Measurements from ENCODE around the gene TRIM65. TPM values are rescaled to one million over a fixed set of nuclear protein-coding genes. Genes with fewer than 3 reads are reported as not detected.

Gene TRIM65
- total and polyA plus RNA-seq, 2 experiments from 2014 or later: 13.8 to 54.0 TPM

GRCh38 chr17:75849279-75849646, 47.5 kb downstream of the TRIM65 start:
- Histone ChIP-seq H3K36me3 (ENCODE audit: insufficient read depth) (peaks cover 15% of the 10 kb centered on the region; the same call in 1 of the 2 replicates), H3K4me3 (no peak overlapping the region), H3K27ac (ENCODE audit: low read depth) (peak overlapping the region; percentile 80), H3K4me1 (ENCODE audit: insufficient read depth) (peaks cover 12% of the 10 kb centered on the region), H4K20me1 (replicated peaks; ENCODE audit: insufficient read depth) (0 out of 2 replicates have a peak, but pooled peaks cover 6% of the 10 kb centered on the region), H3F3A (replicated peaks; ENCODE audit: low read depth) (peaks cover 17% of the 10 kb centered on the region), H3K9me2 (ENCODE audit: insufficient read depth) (no peaks in the 10 kb centered on the region), H2AFZ (no peak overlapping the region), H3K27me3 (ENCODE audit: insufficient read depth) (no peaks in the 10 kb centered on the region), H3K79me2 (replicated peaks; ENCODE audit: insufficient read depth) (peaks cover 14% of the 10 kb centered on the region), H3K4me2 (no peak overlapping the region)
- H3K27me3 Mint-ChIP-seq (ENCODE audit: insufficient read depth, low read depth, poor library complexity): peaks cover 12% of the 10 kb centered on the region
- H3K4me1 Mint-ChIP-seq: peaks cover 17% of the 10 kb centered on the region
- DNase-seq (ENCODE audit: low spot score): no peak
- ATAC-seq: no peak
- H3K36me3 Mint-ChIP-seq (ENCODE audit: low read depth): peaks cover 57% of the 10 kb centered on the region
- H3K9me3 Mint-ChIP-seq: no peaks in the 10 kb centered on the region
- no peak overlapping the region for H3K27ac Mint-ChIP-seq
- no peak for TF ChIP-seq CREB1 (CRISPR knock-in tag; IDR thresholded peaks at IDR 0.05; ENCODE audit: low read depth)
- no peak for TF ChIP-seq ETS1 (IDR thresholded peaks at IDR 0.05)
- TF ChIP-seq, protein P1, sequence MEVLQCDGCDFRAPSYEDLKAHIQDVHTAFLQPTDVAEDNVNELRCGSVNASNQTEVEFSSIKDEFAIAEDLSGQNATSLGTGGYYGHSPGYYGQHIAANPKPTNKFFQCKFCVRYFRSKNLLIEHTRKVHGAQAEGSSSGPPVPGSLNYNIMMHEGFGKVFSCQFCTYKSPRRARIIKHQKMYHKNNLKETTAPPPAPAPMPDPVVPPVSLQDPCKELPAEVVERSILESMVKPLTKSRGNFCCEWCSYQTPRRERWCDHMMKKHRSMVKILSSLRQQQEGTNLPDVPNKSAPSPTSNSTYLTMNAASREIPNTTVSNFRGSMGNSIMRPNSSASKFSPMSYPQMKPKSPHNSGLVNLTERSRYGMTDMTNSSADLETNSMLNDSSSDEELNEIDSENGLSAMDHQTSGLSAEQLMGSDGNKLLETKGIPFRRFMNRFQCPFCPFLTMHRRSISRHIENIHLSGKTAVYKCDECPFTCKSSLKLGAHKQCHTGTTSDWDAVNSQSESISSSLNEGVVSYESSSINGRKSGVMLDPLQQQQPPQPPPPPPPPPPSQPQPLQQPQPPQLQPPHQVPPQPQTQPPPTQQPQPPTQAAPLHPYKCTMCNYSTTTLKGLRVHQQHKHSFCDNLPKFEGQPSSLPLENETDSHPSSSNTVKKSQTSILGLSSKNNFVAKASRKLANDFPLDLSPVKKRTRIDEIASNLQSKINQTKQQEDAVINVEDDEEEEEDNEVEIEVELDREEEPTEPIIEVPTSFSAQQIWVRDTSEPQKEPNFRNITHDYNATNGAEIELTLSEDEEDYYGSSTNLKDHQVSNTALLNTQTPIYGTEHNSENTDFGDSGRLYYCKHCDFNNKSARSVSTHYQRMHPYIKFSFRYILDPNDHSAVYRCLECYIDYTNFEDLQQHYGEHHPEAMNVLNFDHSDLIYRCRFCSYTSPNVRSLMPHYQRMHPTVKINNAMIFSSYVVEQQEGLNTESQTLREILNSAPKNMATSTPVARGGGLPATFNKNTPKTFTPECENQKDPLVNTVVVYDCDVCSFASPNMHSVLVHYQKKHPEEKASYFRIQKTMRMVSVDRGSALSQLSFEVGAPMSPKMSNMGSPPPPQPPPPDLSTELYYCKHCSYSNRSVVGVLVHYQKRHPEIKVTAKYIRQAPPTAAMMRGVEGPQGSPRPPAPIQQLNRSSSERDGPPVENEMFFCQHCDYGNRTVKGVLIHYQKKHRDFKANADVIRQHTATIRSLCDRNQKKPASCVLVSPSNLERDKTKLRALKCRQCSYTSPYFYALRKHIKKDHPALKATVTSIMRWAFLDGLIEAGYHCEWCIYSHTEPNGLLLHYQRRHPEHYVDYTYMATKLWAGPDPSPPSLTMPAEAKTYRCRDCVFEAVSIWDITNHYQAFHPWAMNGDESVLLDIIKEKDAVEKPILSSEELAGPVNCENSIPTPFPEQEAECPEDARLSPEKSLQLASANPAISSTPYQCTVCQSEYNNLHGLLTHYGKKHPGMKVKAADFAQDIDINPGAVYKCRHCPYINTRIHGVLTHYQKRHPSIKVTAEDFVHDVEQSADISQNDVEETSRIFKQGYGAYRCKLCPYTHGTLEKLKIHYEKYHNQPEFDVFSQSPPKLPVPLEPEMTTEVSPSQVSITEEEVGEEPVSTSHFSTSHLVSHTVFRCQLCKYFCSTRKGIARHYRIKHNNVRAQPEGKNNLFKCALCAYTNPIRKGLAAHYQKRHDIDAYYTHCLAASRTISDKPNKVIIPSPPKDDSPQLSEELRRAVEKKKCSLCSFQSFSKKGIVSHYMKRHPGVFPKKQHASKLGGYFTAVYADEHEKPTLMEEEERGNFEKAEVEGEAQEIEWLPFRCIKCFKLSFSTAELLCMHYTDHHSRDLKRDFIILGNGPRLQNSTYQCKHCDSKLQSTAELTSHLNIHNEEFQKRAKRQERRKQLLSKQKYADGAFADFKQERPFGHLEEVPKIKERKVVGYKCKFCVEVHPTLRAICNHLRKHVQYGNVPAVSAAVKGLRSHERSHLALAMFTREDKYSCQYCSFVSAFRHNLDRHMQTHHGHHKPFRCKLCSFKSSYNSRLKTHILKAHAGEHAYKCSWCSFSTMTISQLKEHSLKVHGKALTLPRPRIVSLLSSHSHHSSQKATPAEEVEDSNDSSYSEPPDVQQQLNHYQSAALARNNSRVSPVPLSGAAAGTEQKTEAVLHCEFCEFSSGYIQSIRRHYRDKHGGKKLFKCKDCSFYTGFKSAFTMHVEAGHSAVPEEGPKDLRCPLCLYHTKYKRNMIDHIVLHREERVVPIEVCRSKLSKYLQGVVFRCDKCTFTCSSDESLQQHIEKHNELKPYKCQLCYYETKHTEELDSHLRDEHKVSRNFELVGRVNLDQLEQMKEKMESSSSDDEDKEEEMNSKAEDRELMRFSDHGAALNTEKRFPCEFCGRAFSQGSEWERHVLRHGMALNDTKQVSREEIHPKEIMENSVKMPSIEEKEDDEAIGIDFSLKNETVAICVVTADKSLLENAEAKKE (CRISPR knock-in tag; IDR thresholded peaks at IDR 0.05): no peak
- TF ChIP-seq NANOG (IDR thresholded peaks at IDR 0.05; ENCODE audit: borderline replicate concordance): no peak
- TF ChIP-seq ZNF114 (CRISPR knock-in tag; IDR thresholded peaks at IDR 0.05): no peak
- no peak for TF ChIP-seq EZH2 (IDR thresholded peaks at IDR 0.05; ENCODE audit: low read depth, unreplicated experiment)
- no peak for TF ChIP-seq STAT1 (IDR thresholded peaks at IDR 0.05; ENCODE audit: unreplicated experiment)
- TF ChIP-seq CTCF (conservative IDR thresholded peaks at IDR 0.05; ENCODE audit: low read depth in 2 of 2): no peak
- no peak for TF ChIP-seq ZNF331 (CRISPR knock-in tag; IDR thresholded peaks at IDR 0.05; ENCODE audit: low read depth)
- TF ChIP-seq REST (IDR thresholded peaks at IDR 0.05; ENCODE audit: unreplicated experiment): no peak
- no peak for TF ChIP-seq POLR2AphosphoS5 (IDR thresholded peaks at IDR 0.05; ENCODE audit: low read depth)
- TF ChIP-seq JUNB (IDR thresholded peaks at IDR 0.05; ENCODE audit: unreplicated experiment): no peak
- no peak for TF ChIP-seq EZH2phosphoT487 (IDR thresholded peaks at IDR 0.05; ENCODE audit: unreplicated experiment)
- no peak overlapping the region for H3K4me3 Mint-ChIP-seq
